CD4-positive, alpha-beta T cell treated with Interleukin-6 at 100 ng/mL for 8 hours (primary cell): Measurements from ENCODE around the gene LSM12.
A peak's percentile ranks its signal among the peaks of the same experiment; 100 is the strongest.
"Not testable (repeated sequence)": the region's sequence is repeated elsewhere in the genome, so short reads cannot be mapped to it uniquely, and the experiment has no call there.

Source experiments
- DNase-seq: peaks from one replicate; pipeline ENCODE4 v3.0.0-alpha.2; 2020; ENCODE audit warnings: mixed read lengths, low spot score

Gene LSM12

GRCh38 chr17:44044071-44044470 is 22.4 kb downstream of the LSM12 start:
- no peak for DNase-seq

GRCh38 chr17:44043272-44043696 is 23.2 kb downstream of the LSM12 start:
- DNase-seq: no peak

GRCh38 chr17:44039829-44040635 is 26.4 kb downstream of the LSM12 start:
- no peak for DNase-seq

GRCh38 chr17:44038604-44039011 is 27.9 kb downstream of the LSM12 start:
- DNase-seq: no peak

GRCh38 chr17:44037471-44037870 is 29.0 kb downstream of the LSM12 start:
- no peak for DNase-seq

GRCh38 chr17:44034688-44035087 is 31.8 kb downstream of the LSM12 start:
- not testable (repeated sequence) for DNase-seq

GRCh38 chr17:44033861-44034408 is 32.5 kb downstream of the LSM12 start:
- no peak for DNase-seq

- DNase-seq: no peak
These were observed 36.0 kb downstream of the LSM12 start for GRCh38 chr17:44030482-44030881.

GRCh38 chr17:44029736-44030135 is 36.7 kb downstream of the LSM12 start:
- DNase-seq: no peak

- no peak for DNase-seq
These were observed 41.6 kb downstream of the LSM12 start for GRCh38 chr17:44024853-44025252.

- DNase-seq: no peak
These were observed 42.2 kb downstream of the LSM12 start for GRCh38 chr17:44024271-44024663.

GRCh38 chr17:44023545-44024270 is 42.8 kb downstream of the LSM12 start:
- DNase-seq: no peak

GRCh38 chr17:44022246-44022645 is 44.2 kb downstream of the LSM12 start:
- DNase-seq: no peak

GRCh38 chr17:44021227-44021626 is 45.2 kb downstream of the LSM12 start:
- DNase-seq: not testable (repeated sequence)

- peak; percentile 90 for DNase-seq
These were observed 51.9 kb downstream of the LSM12 start, which contains the start of gene TMEM101 for GRCh38 chr17:44014437-44015172. TSS of gene TMEM101 (minus strand) at chr17:44014963. CDS start at chr17:44014952, 11 bp downstream.

GRCh38 chr17:44014133-44014436 is 52.4 kb downstream of the LSM12 start:
- no peak for DNase-seq

GRCh38 chr17:44012874-44013273 is 53.6 kb downstream of the LSM12 start:
- DNase-seq: no peak

GRCh38 chr17:44012391-44012790 is 54.1 kb downstream of the LSM12 start:
- no peak for DNase-seq

GRCh38 chr17:44011876-44012275 is 54.6 kb downstream of the LSM12 start:
- no peak for DNase-seq

GRCh38 chr17:44010966-44011647 is 55.4 kb downstream of the LSM12 start:
- no peak for DNase-seq

GRCh38 chr17:44008205-44008909 is 58.1 kb downstream of the LSM12 start:
- no peak for DNase-seq
